Motor neuron (in vitro differentiated cells): ENCODE data around the gene GPC3. TPM values are rescaled to one million over a fixed set of nuclear protein-coding genes. Genes with fewer than 3 reads are reported as not detected.

Source experiments
- ATAC-seq, 8 experiments: fragments of 200-7000 bp; cut with Tn5 transposase; replicated peaks in 6 of 8; 2 replicates each; pipeline ENCODE4 v1.8.0; 2021; ENCODE audit warnings: mild to moderate bottlenecking in 8 of 8, moderate library complexity in 8 of 8
- H3K27ac ChIP-seq, 2 donors: fragments of 250-450 bp; sonication (Bioruptor Pico); 2 replicates each; pipeline ENCODE4 v1.9.0; 2021; ENCODE audit warnings: antibody characterized with exemption in 2 of 2, mild to moderate bottlenecking in 2 of 2, moderate library complexity in 1 of 2
- H3K4me1 ChIP-seq, 2 donors: fragments of 250-450 bp; sonication (Bioruptor Pico); replicated peaks in 1 of 2; 2 replicates each; pipeline ENCODE4 v1.6.1; 2021; ENCODE audit warnings: antibody characterized with exemption in 2 of 2, mild to moderate bottlenecking in 2 of 2, moderate library complexity in 1 of 2
- H3K4me3 ChIP-seq, 5 donors: fragments of 250-450 bp; sonication (Bioruptor Pico); 2 replicates each; pipeline ENCODE4 v1.9.0; 2021; ENCODE audit warnings: antibody characterized with exemption in 5 of 5, mild to moderate bottlenecking in 5 of 5, moderate library complexity in 4 of 5
- WGBS, 10 experiments: fragments of 450-650 bp; shearing (Covaris generic); methylation state at CpG; one replicate each; pipeline ENCODE4 v1.0.0; 2022; 5-methylcytosine and 5-hydroxymethylcytosine counted together
- in situ Hi-C, 9 experiments: fragments of 400-800 bp; cut with MboI; loops; one replicate each; pipeline ENCODE4 v1.15.0; 2021; ENCODE audit warnings: low sequenced_read_pairs in 9 of 9, low pct_unique_long_range_greater_than_20kb in 2 of 9; ENCODE audit not compliant: unreplicated experiment in 9 of 9
- total RNA-seq, 8 experiments: library from RNA; unstranded; fragments of 300-600 nt; gene quantifications; 2 replicates each; pipeline versions ENCODE4 v1.2.3 to v1.2.4, GENCODE V29; 2022

The GPC3 gene
- total RNA-seq, 8 experiments from 2014 or later: 2.7 to 92.2 (median 3.6) TPM; not detected in 3

GRCh38 chrX:133561251-133561650, 424.1 kb downstream of the GPC3 start:
- no peak overlapping the region for H3K4me3 ChIP-seq
- H3K4me1 ChIP-seq: peaks cover 0 to 2% of the 10 kb centered on the region in 2 donors
- ATAC-seq: peak in 1 of 8 experiments; percentile 21
- no peak overlapping the region for H3K27ac ChIP-seq
- in situ Hi-C loops: no loop called here

DNA sequence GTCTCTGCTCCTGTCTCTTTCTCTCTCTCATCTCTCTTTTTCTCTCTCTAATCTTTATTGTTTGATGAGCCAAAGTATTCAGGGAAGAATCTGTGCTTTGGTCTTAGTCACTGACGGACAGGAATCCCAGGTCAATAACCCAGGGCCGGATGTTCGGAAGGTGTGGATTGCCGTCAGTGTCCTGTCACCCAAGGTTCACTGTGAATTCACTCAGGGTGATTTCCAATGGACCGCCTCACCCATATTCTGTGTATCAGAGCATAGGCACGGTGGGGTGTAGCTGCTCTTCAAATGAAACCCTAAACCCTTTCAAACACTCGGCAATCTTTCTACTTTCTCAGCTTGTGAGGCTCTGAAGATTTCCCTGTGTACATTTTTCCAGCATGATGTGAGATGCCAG, 425.5 kb downstream of the GPC3 start:
- Histone ChIP-seq H3K4me1 (peaks cover 0 to 2% of the 10 kb centered on the region in 2 donors), H3K27ac (no peak overlapping the region), H3K4me3 (no peak overlapping the region)
- 11 to 100% (median 87%) methylated on average over 1 to 4 of the region's 7 CpGs; no CpG with 5 or more reads in 5 of the 10 experiments for WGBS, 10 experiments
- in situ Hi-C loops: no loop called here
- ATAC-seq: no peak

- ATAC-seq: peak in 1 of 8 experiments; percentile 26
- in situ Hi-C loops: no loop called here
- Histone ChIP-seq H3K4me3 (no peak overlapping the region), H3K27ac (no peak overlapping the region), H3K4me1 (peaks cover 0 to 2% of the 10 kb centered on the region in 2 donors)
- 0 to 100% (median 63%) methylated on average over 1 to 2 of the region's 2 CpGs; no CpG with 5 or more reads in 1 of the 10 experiments for WGBS, 10 experiments
Measured at GRCh38 chrX:133555782-133556458, 429.5 kb downstream of the GPC3 start.

- no peaks in the 10 kb centered on the region for H3K4me1 ChIP-seq
- no peak overlapping the region for H3K27ac ChIP-seq
- in situ Hi-C loops: no loop called here
- WGBS, 10 experiments: 0 to 90% (median 30%) methylated on average over 1 to 2 of the region's 4 CpGs; no CpG with 5 or more reads in 7 of the 10 experiments
- ATAC-seq: no peak
- no peak overlapping the region for H3K4me3 ChIP-seq
Measured at GRCh38 chrX:133550665-133551485, 434.5 kb downstream of the GPC3 start.

DNA sequence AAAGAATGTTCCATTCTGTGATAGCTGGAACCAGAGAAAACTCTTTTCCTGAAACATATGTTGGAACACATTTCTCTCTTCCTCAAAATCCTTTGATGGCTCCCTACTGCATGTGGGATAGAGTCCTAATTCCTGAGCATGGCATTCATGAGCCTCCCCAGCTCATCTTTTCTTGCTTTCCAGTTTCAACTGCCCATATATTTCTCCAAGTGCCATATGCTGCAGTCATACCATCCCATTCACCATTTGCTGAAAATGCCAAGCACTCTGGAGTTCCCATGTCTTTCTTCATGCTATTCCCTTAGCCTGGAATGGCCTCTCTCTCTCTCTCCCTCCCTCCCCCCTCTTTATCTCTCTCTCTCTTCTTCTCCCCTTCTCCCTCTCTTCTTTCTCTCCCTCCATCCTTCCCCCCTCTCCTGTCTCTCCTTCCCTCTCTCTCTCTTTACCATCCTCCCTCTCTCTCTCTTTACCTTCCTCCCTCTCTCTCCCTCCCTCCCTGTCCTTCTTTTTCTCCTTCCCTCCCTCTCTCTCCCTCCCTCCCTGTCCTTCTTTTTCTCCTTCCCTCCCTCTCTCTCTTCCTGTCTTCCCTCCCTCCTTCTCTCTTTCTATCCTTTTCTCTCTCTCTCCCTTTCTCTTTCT, 436.0 kb downstream of the GPC3 start:
- in situ Hi-C loops: no loop called here
- no peak for ATAC-seq
- Histone ChIP-seq H3K4me3 (no peak overlapping the region), H3K27ac (no peak overlapping the region), H3K4me1 (no peaks in the 10 kb centered on the region)

DNA sequence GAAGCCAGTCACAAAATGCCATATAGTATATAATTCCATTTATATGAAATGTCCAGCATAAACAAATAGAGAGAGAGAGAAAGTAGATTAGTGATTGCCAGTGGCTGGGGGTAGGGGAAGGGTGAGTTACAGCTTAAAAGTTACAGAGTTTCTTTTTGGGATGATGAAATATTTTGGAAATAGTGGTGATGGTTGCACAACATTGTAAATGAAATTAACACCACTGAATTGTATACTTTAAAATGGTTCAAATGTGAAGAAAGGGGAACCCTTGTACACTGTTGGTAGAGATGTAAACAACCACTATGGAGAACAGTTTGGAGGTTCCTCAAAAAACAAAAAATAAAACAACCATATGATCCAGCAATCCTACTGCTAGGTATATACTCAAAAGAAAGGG, 439.0 kb downstream of the GPC3 start:
- no peak for ATAC-seq
- H3K4me1 ChIP-seq: no peaks in the 10 kb centered on the region
- in situ Hi-C loops: no loop called here
- H3K27ac ChIP-seq: no peak overlapping the region
- H3K4me3 ChIP-seq: no peak overlapping the region

DNA sequence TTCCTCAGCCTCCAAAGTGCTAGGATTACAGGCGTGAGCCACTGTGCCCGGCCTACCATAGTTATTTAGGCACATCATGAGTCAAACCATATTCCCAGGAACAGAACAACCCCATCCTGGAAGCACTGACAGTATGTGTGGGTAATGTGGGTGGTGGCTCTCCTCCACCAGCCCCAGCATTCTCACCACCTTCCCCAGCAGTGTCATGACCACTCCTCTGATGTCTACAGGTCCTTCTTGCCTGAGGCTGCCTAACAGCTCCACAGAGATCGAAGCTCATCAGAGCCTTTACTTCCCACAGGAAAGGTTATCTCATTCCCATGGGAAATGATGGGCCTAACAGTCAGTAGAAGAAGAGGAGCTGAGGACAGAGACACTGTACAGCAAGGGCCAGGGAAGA, 440.6 kb downstream of the GPC3 start:
- H3K4me3 ChIP-seq: no peak overlapping the region
- WGBS, 10 experiments: 67 to 80% methylated on average over 1 to 2 of the region's 3 CpGs; no CpG with 5 or more reads in 8 of the 10 experiments
- H3K27ac ChIP-seq: no peak overlapping the region
- ATAC-seq: no peak
- no peaks in the 10 kb centered on the region for H3K4me1 ChIP-seq
- in situ Hi-C loops: no loop called here

GRCh38 chrX:133544115-133544514, 441.3 kb downstream of the GPC3 start:
- WGBS, 10 experiments: 0 to 62% (median 20%) methylated on average over 1 to 3 of the region's 3 CpGs; no CpG with 5 or more reads in 7 of the 10 experiments
- no peak overlapping the region for H3K4me3 ChIP-seq
- in situ Hi-C loops: no loop called here
- peak in 1 of 8 experiments; percentile 73 for ATAC-seq
- H3K27ac ChIP-seq: no peak overlapping the region
- no peaks in the 10 kb centered on the region for H3K4me1 ChIP-seq

DNA sequence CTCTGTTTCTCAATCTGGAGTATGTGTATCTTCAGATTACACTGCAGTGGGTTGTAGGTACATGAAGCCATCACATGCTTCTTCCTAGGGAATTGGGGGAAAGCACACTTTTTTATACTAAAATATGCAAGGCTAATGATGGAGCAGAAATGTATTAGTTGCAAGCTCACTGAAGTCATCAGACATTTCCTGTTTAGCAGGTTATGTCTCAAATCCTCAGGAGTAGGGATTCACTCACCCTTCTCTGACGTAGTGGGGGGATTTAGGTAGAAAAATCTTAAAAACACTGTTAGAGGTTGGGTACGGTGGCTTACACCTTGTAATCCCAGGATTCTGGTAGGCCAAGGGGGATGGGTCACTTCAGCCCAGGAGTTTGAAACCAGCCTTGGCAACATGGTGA, 441.7 kb downstream of the GPC3 start:
- Histone ChIP-seq H3K4me1 (no peaks in the 10 kb centered on the region), H3K4me3 (no peak overlapping the region), H3K27ac (no peak overlapping the region)
- WGBS, 10 experiments: 50 to 60% methylated on average over 1 of the region's 2 CpGs; no CpG with 5 or more reads in 8 of the 10 experiments
- ATAC-seq: no peak
- in situ Hi-C loops: no loop called here

DNA sequence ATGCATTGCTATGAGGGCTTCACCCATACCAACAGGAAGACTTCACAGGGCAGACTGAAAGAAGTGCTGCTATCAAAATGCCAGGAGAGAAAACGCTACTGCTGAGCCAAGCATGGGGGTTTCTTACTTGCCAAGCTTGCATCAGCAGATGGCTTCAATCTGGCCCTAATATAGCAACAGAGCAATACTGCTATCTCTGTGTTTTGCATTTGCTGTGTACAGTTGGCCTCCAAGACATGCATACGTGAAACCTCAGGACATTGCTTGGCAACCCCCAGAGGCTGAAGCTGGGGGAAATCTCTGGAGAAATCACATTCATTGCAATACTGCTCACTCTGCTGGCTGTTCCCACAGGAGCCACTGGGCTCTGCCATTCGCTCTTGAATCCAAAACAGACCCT, 442.9 kb downstream of the GPC3 start:
- in situ Hi-C loops: no loop called here
- ATAC-seq: peak in 2 of 8 experiments; percentile 56 to 86

GRCh38 chrX:133541021-133541420, 444.4 kb downstream of the GPC3 start:
- in situ Hi-C loops: no loop called here
- Histone ChIP-seq H3K4me1 (no peaks in the 10 kb centered on the region), H3K27ac (no peak overlapping the region), H3K4me3 (no peak overlapping the region)
- no peak for ATAC-seq

More for the DNA sequence above, 442.9 kb downstream of the GPC3 start:
- Histone ChIP-seq H3K4me3 (no peak overlapping the region), H3K27ac (no peak overlapping the region), H3K4me1 (no peaks in the 10 kb centered on the region)
- WGBS, 10 experiments: 0% methylated on average over 1 of the region's 3 CpGs; no CpG with 5 or more reads in 9 of the 10 experiments

DNA sequence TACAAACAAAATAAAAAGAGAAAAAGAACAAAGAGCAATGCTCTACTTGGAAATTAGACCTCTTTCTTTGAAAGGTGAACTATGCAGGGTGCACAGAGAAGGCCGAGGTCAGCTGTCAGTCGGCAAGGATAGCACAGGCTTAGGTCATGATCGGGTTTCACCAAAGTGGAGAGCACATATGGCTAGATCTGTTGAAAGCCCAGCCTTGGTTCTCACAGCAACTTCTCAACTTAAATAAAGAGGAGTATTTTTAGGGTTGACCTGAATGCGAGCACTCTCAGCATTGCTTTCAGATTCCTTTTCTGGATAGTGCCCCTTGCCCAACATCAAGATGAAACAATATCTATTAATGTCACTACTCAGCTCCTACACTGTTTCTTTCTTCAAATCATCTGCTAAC, 447.2 kb downstream of the GPC3 start:
- Histone ChIP-seq H3K27ac (no peak overlapping the region), H3K4me3 (no peak overlapping the region), H3K4me1 (no peaks in the 10 kb centered on the region)
- ATAC-seq: no peak
- 0 to 60% (median 27%) methylated on average over 1 to 3 of the region's 4 CpGs; no CpG with 5 or more reads in 6 of the 10 experiments for WGBS, 10 experiments
- in situ Hi-C loops: no loop called here

DNA sequence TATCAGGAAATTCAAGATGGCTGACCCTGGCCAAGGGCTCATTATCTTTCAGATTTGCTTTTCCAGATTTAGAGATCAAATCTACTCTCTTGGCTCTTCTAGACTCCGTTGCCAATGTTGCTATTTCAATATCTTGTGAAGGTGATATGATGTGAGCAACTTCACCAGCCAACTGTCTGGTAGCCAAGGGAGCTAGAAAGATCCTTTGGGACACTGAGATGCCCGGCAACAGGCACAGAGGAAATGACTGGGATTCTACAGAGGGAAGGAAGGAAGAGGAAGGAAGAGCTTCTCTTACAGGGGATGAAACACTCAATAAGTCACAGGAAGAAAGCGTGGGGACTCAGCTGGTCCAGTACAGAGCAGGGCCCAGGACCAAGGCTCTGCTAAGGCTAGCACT, 448.3 kb downstream of the GPC3 start:
- H3K4me1 ChIP-seq: no peaks in the 10 kb centered on the region
- ATAC-seq: no peak
- in situ Hi-C loops: no loop called here
- 0 to 83% (median 80%) methylated on average over 1 to 2 of the region's 3 CpGs; no CpG with 5 or more reads in 5 of the 10 experiments for WGBS, 10 experiments
- H3K27ac ChIP-seq: no peak overlapping the region
- H3K4me3 ChIP-seq: no peak overlapping the region
